SKM-1 treated with dmso at 0.1 percent for 144 hours (cell line): ENCODE data around the gene RLN3.
A peak's percentile ranks its signal among the peaks of the same experiment; 100 is the strongest.

Source experiments
- DNase-seq: peaks from one replicate; lab custom pipeline; 2025; ENCODE audit not compliant: unreplicated experiment; lab: John Stamatoyannopoulos, UW

RLN3 gene, protein sequence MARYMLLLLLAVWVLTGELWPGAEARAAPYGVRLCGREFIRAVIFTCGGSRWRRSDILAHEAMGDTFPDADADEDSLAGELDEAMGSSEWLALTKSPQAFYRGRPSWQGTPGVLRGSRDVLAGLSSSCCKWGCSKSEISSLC

DNA sequence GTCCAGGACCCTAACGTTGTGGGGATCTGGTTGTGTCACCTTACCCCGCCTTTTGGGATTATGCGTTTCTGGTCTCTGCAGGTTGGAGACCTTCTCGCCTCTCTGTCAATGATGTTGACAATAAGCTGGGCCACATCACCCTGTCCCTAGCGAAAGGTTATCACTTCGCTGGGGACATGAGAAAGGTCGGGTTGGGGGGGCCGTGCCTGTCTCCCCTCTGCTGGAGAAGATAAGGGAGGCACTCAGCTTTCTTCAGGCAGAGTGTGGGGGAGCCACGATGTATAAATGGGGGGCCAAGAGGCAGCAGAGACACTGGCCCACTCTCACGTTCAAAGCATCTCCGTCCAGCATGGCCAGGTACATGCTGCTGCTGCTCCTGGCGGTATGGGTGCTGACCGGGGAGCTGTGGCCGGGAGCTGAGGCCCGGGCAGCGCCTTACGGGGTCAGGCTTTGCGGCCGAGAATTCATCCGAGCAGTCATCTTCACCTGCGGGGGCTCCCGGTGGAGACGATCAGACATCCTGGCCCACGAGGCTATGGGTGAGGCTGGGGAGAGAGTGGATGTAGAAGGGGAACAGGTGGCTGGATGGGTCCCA, at the start of gene RLN3:
TSS of gene RLN3 (plus strand) at position 293 of the 595 bp plus-strand sequence. CDS start at position 350, 57 bp downstream.
- DNase-seq: no peak

- no peak for DNase-seq
Observed at GRCh38 chr19:13978351-13979243, 49.4 kb upstream of the RLN3 start.

DNA sequence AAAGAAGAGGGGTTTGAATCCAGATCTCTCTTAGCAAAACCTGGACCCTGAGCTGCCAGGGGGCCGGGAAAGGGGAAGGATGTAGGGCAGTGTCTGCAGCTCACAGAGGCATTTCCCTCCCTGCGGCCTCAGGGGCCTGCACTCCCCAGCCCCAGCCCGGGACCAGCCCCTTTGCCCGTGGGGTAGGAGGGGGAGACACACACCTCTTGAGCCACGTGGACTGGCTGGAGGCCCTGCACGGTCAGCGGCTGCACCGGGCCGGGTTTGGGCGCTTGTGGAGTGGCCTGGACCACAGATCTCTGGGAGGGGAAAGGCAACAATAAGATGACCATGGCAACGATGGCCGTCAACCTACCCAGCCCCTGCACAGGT, 48.7 kb upstream of the RLN3 start:
- no peak for DNase-seq

GRCh38 chr19:13979686-13980085, 48.3 kb upstream of the RLN3 start:
- no peak for DNase-seq

- DNase-seq: no peak
Observed at GRCh38 chr19:13980340-13980739, 47.6 kb upstream of the RLN3 start.

GRCh38 chr19:13981021-13981420, 46.9 kb upstream of the RLN3 start:
- no peak for DNase-seq

DNA sequence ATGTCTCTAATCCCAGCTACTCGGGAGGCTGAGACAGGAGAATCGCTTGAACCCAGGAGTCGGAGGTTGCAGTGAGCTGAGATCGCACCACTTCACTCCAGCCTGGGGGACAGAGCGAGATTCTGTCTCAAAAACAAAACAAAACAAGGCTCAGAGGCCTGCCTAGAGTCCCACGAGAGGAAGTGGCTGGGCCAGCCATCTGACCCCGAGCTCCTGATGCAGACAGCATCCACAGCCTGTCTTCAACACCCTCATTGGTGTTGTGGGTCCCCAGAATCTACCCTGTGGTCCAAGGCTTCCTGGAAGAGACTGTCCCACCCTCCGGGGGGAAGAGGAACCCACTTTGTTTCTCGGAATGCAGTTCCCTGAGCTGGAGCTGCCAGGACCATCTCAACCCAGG, 46.5 kb upstream of the RLN3 start:
- no peak for DNase-seq

- no peak for DNase-seq
Observed at GRCh38 chr19:13981988-13982501, 45.9 kb upstream of the RLN3 start.

GRCh38 chr19:13982773-13983172, 45.2 kb upstream of the RLN3 start:
- no peak for DNase-seq

GRCh38 chr19:13983213-13983889, 44.6 kb upstream of the RLN3 start:
- no peak for DNase-seq

- no peak for DNase-seq
Observed at GRCh38 chr19:13984186-13984585, 43.8 kb upstream of the RLN3 start.

DNA sequence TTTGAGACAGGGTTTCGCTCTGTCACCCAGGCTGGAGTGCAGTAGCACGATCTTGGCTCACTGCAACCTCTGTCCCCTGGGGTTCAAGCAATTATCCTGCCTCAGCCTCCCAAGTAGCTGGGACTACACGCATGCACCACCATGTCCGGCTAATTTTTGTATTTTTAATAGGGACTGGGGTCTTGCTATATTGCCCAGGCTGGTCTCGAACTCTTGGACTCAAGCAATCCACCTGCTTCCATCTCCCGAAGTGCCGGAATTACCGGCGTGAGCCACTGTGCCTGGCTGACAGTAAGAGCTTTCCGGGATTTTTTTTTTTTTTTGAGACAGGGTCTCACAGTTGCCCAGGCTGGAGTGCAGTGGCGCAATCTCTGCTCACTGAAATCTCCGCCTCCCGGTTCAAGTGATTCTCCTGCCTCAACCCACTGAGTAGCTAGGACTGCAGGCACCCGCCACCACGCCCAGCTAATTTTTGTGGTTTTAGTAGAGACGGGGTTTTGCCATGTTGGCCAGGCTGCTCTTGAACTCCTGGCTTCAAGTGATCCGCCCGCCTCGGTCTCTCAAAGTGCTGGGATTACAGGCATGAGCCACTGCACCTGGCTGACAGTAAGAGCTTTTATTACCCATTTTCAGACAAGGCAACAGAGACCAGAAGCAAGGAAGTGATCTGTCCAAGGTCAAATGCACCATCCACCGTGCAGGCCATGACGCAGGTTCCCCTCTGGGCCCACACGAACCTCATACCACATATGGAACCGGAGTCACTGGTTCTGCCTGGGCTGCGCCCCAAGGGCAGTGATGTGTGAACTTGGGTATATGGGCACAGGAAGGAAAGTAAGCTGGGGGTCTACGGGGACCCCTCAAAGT, 42.8 kb upstream of the RLN3 start:
- DNase-seq: no peak

DNA sequence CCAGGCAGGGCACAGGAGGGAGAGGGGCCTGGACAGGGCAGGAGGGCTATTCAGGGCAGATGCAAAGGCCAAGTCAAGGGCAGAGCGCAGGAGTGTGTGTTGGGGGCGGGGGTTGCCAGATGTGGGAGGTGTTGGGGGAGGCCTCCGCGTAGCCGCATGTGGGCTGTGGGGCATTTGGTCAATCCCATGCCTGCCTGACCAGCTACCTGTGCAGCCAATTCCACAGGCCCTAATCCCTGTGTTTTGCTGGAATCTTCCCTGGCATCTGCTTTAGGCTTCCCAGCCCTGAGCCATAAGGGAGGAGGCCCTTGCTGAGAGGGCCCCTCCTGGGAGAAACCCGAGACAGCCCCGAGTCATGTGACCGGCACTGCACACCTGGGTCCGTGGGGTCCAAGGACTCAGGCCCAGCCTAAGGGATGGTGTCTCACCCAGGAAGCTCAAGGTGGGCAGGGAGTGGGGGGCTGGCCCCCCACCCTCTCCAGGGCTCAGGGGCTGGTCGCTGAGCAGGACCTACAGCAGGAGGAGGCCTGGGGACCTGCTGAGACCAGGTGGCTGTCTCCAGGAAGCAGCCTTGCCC, 42.1 kb upstream of the RLN3 start:
- DNase-seq: no peak

DNA sequence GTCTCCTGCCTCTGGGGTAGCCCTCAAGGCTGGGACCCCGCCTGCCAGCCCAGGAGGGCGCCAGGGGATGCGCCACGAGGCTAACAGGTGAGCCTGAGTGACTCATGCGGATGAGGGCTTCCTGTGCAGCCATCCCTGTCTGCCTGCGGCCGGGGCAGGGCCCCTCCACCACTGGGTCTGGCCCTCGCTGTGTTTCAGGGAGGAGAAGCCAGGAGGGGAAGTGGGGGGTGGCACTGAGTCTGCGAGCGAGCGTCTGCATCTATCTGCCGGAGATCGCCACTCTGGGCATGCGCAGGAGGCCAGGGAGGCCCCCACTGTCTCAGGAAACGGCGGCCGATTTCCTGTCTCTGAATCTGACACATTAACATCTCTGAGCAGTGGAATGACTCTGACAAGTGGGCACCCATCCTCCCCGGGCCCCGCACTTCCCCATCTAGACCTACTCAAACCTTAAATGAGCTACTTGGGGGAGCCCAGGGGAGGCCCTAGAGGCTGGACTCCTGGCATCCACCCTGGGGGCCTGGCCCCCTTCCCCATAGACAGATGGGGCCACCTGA, 41.5 kb upstream of the RLN3 start:
- DNase-seq: peak; percentile 95

GRCh38 chr19:13987101-13987890, 40.7 kb upstream of the RLN3 start:
- peak; percentile 43 for DNase-seq

DNA sequence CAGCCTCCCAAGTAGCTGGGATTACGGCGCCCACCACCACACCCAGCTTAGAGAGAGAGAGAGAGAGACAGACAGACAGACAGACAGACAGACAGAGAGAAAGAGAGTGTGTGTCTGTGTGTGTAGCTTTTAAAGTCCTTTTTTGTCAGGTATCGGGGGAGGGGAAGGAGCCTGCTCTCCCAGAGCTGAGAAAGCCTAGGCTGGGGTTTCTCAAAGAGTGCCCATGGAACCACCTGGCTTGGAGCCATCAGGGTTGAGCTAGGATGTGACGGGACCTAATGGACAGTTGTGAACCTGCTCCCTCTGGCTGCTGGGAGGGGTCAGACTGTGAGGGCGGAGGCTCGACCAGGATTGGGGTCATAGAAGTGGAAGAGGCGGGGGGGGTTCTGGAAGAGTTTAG, 38.5 kb upstream of the RLN3 start:
- no peak for DNase-seq

GRCh38 chr19:13990085-13990484, 37.9 kb upstream of the RLN3 start:
- DNase-seq: no peak

DNA sequence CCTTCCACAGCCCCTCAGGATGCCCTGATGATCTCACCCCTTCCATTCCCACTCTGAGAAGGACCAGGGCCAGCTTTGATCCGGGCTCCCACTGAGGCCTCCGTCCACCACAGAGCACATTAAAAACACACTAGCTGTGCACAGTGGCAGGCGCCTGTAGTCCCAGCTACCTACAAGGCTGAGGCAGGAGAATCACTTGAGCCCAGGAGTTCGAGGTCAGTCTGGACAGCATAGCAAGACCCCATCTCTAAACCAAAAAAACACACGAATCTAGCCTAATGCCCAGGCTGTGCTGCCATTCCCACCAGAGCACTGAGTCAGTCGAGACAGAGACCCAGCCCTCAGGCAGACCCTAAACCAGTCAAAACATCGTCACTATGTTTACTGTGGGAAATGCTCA, 35.9 kb upstream of the RLN3 start:
- DNase-seq: no peak
